ENCODE measurements around the gene NOP56. TPM values are rescaled to one million over a fixed set of nuclear protein-coding genes. Genes with fewer than 3 reads are reported as not detected.

Gene NOP56
- total and polyA plus RNA-seq, 2 of the 4 experiments (the other 2 are of a cell fraction) = 189 to 231 TPM

DNA sequence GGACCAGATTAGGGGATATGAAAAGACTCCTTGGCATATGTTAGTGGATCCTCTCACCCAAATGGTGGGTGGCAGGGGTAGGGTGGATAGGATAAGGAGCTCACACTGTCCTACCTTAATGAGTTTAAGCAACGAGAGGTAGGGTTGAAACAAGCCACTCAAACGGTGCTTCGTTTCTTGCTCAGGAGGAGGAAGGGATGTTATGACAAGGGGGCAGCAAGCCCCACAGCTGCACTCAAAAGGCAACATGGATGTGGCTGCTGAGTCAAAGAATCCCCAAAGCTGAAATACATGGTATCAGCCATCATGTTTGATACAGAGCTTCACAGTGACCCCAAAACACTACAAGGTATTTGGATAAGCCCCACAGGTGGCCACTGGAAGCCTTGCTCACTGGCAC lies 20.0 kb downstream of the NOP56 start:
- no peak overlapping the region for H4K8ac ChIP-seq (ENCODE audit: low read depth in 2 of 2, low read length in 2 of 2)
- H3K14ac ChIP-seq (replicated peaks; ENCODE audit: low read depth, low read length) = no peak overlapping the region
- ChIA-PET CTCF (no interaction called here), POLR2A (ENCODE audit: unreplicated experiment) (no interaction called here)
- no peak overlapping the region for H3K9ac ChIP-seq (ENCODE audit: low read depth, low read length)
- no peak for DNase-seq
- H3K27me3 ChIP-seq (ENCODE audit: control insufficient read depth, insufficient read depth, low read length) = peaks cover 24% of the 10 kb centered on the region
- no peaks in the 10 kb centered on the region for H3K79me1 ChIP-seq (ENCODE audit: low read depth in 1 of 2, low read length in 2 of 2)
- no CpG with 5 or more reads among the region's 3 CpGs for WGBS, 2 experiments (ENCODE audit: extremely low coverage in 2 of 2, insufficient read length in 1 of 2)
- H3K4me3 ChIP-seq (ENCODE audit: insufficient read depth, low read depth, low read length) = no peak overlapping the region
- no peak overlapping the region for H3K4me2 ChIP-seq (ENCODE audit: low read depth, low read length)
- no peaks in the 10 kb centered on the region for H3K9me3 ChIP-seq (ENCODE audit: control insufficient read depth, insufficient read depth, low read length)
- H2AFZ ChIP-seq (replicated peaks; ENCODE audit: low read length, poor library complexity) = no peak overlapping the region
- no peak overlapping the region for H3K4ac ChIP-seq (ENCODE audit: low read depth, low read length)
- H4K20me1 ChIP-seq (ENCODE audit: insufficient read depth, low read length) = no peaks in the 10 kb centered on the region
- TF ChIP-seq NFE2L2 (IDR thresholded peaks at IDR 0.05; ENCODE audit: low read depth, low read length) (no peak), RFX5 (IDR thresholded peaks at IDR 0.05; ENCODE audit: low read depth, low read length) (no peak), MXI1 (IDR thresholded peaks at IDR 0.05; ENCODE audit: borderline replicate concordance, low read depth, low read length) (no peak), CEBPB (IDR thresholded peaks at IDR 0.05; ENCODE audit: low read depth, low read length) (no peak), RAD21 (IDR thresholded peaks at IDR 0.05; ENCODE audit: low read length) (no peak), FOS (IDR thresholded peaks at IDR 0.05; ENCODE audit: low read depth, low read length) (no peak), BHLHE40 (IDR thresholded peaks at IDR 0.05; ENCODE audit: low read depth, low read length) (no peak), POLR2A (IDR thresholded peaks at IDR 0.05; ENCODE audit: low read depth, low read length) (no peak), RCOR1 (IDR thresholded peaks at IDR 0.05; ENCODE audit: insufficient replicate concordance, low read length) (no peak)
- TF ChIP-seq, protein P1, sequence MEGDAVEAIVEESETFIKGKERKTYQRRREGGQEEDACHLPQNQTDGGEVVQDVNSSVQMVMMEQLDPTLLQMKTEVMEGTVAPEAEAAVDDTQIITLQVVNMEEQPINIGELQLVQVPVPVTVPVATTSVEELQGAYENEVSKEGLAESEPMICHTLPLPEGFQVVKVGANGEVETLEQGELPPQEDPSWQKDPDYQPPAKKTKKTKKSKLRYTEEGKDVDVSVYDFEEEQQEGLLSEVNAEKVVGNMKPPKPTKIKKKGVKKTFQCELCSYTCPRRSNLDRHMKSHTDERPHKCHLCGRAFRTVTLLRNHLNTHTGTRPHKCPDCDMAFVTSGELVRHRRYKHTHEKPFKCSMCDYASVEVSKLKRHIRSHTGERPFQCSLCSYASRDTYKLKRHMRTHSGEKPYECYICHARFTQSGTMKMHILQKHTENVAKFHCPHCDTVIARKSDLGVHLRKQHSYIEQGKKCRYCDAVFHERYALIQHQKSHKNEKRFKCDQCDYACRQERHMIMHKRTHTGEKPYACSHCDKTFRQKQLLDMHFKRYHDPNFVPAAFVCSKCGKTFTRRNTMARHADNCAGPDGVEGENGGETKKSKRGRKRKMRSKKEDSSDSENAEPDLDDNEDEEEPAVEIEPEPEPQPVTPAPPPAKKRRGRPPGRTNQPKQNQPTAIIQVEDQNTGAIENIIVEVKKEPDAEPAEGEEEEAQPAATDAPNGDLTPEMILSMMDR (conservative IDR thresholded peaks at IDR 0.05; ENCODE audit: low read depth, low read length) = no peak
- TF ChIP-seq, protein P2, sequence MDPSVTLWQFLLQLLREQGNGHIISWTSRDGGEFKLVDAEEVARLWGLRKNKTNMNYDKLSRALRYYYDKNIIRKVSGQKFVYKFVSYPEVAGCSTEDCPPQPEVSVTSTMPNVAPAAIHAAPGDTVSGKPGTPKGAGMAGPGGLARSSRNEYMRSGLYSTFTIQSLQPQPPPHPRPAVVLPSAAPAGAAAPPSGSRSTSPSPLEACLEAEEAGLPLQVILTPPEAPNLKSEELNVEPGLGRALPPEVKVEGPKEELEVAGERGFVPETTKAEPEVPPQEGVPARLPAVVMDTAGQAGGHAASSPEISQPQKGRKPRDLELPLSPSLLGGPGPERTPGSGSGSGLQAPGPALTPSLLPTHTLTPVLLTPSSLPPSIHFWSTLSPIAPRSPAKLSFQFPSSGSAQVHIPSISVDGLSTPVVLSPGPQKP (IDR thresholded peaks at IDR 0.05; ENCODE audit: borderline replicate concordance, low read depth, low read length) = no peak
- TF ChIP-seq, protein P3, sequence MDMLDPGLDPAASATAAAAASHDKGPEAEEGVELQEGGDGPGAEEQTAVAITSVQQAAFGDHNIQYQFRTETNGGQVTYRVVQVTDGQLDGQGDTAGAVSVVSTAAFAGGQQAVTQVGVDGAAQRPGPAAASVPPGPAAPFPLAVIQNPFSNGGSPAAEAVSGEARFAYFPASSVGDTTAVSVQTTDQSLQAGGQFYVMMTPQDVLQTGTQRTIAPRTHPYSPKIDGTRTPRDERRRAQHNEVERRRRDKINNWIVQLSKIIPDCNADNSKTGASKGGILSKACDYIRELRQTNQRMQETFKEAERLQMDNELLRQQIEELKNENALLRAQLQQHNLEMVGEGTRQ (IDR thresholded peaks at IDR 0.05; ENCODE audit: low read depth, low read length) = no peak
- H2AK9ac ChIP-seq (replicated peaks; ENCODE audit: low read depth, low read length, poor library complexity) = no peak overlapping the region
- ATAC-seq (ENCODE audit: low read depth) = no peak
- H2BK5ac ChIP-seq (ENCODE audit: low read depth, low read length, poor library complexity, severe bottlenecking) = no peak overlapping the region
- H3K4me1 ChIP-seq (ENCODE audit: control insufficient read depth, insufficient read depth, low read length) = no peaks in the 10 kb centered on the region
- no peak overlapping the region for H4K91ac ChIP-seq (ENCODE audit: insufficient read depth, low read depth, low read length)
- in situ Hi-C loops (cut with MboI; ENCODE audit: low sequenced_read_pairs) (no loop called here), dilution Hi-C loops (cut with HindIII; ENCODE audit: low sequenced_read_pairs, unreplicated experiment) (no loop called here), intact Hi-C loops (cut with micrococcal nuclease) (no loop called here)
- no peak overlapping the region for H2BK20ac ChIP-seq (ENCODE audit: low read depth, low read length)
- no peak overlapping the region for H3K27ac ChIP-seq (ENCODE audit: insufficient read depth, low read length)
- no peak overlapping the region for H3K56ac ChIP-seq (ENCODE audit: extremely low read depth, insufficient read depth, low read length)
- H2BK120ac ChIP-seq (ENCODE audit: low read depth, low read length) = no peak overlapping the region
- no peak overlapping the region for H3K18ac ChIP-seq (ENCODE audit: low read depth, low read length)
- H3K23ac ChIP-seq (ENCODE audit: low read depth, low read length) = no peak overlapping the region
- no peak overlapping the region for H4K5ac ChIP-seq (ENCODE audit: low read depth, low read length)
- H3K9me1 ChIP-seq (ENCODE audit: insufficient read depth, low read length) = no peaks in the 10 kb centered on the region
- H2BK15ac ChIP-seq (ENCODE audit: low read depth, low read length) = no peak overlapping the region
- H3K36me3 ChIP-seq (ENCODE audit: control insufficient read depth, insufficient read depth, low read length) = no peaks in the 10 kb centered on the region
- no TSS peak for BruUV-seq (replicated peaks)
- H2AK5ac ChIP-seq (ENCODE audit: low read depth, low read length) = no peak overlapping the region
